Neural crest cell (in vitro differentiated cells): ENCODE measurements around the gene SH3YL1. TPM values are rescaled to one million over a fixed set of nuclear protein-coding genes. Genes with fewer than 3 reads are reported as not detected.

Source experiments
- DNase-seq: peaks from one replicate; pipeline ENCODE4 v3.0.0; 2021; ENCODE audit warnings: low read depth, mixed read lengths, low spot score
- H3K27ac Mint-ChIP-seq: one replicate; pipeline ENCODE4 v1.8.0; 2021; ENCODE audit warnings: mild to moderate bottlenecking, mixed read lengths; ENCODE audit not compliant: unreplicated experiment
- H3K27me3 Mint-ChIP-seq: 2 replicates; pipeline ENCODE4 v1.8.0; 2021; ENCODE audit warnings: low read depth, mild to moderate bottlenecking, mixed read lengths
- H3K36me3 Mint-ChIP-seq: 2 replicates; pipeline ENCODE4 v1.8.0; 2021; ENCODE audit warnings: low read depth, mild to moderate bottlenecking, mixed read lengths
- H3K4me1 Mint-ChIP-seq: 2 replicates; pipeline ENCODE4 v1.8.0; 2021; ENCODE audit warnings: mixed read lengths
- H3K4me3 Mint-ChIP-seq: one replicate; pipeline ENCODE4 v1.8.0; 2021; ENCODE audit warnings: mild to moderate bottlenecking, mixed read lengths
- H3K9me3 Mint-ChIP-seq: 2 replicates; pipeline ENCODE4 v1.8.0; 2021; ENCODE audit warnings: mixed read lengths
- CTCF ChIP-seq: fragments of 200-600 bp; sonication (generic); conservative IDR thresholded peaks from 2 replicates; pipeline ENCODE4 v1.5.0; 2021; ENCODE audit warnings: antibody characterized with exemption, mild to moderate bottlenecking
- long read RNA-seq: library from polyadenylated mRNA; unstranded; transcript quantifications from one replicate; pipeline ENCODE4 v2.0.0, GENCODE V29; 2020
- total RNA-seq: library from RNA; stranded (reverse); gene quantifications from 2 replicates; pipeline ENCODE4 v1.2.1, GENCODE V29; 2021

The SH3YL1 gene
- total RNA-seq = 30.8 and 31.8 TPM in 2 replicates
- long read RNA-seq, partial matches to known transcripts = 1 of 45 reads
- long read RNA-seq, other reads (novel, unspliced or antisense) = 43 of 45 reads

- Mint-ChIP-seq H3K36me3 (peaks cover 30% of the 10 kb centered on the region), H3K9me3 (peaks cover 2% of the 10 kb centered on the region), H3K27ac (peak within 1 kb of the TSS; percentile 98), H3K4me3 (peak within 1 kb of the TSS; percentile 97), H3K27me3 (peaks cover 8% of the 10 kb centered on the region), H3K4me1 (peaks cover 35% of the 10 kb centered on the region)
- DNase-seq = no peak
- no peak for TF ChIP-seq CTCF
Observed at GRCh38 chr2:263774-264492, at the start of gene SH3YL1. TSS of gene SH3YL1 (minus strand) at chr2:264032. CDS start at chr2:263984, 48 bp downstream.

- no peak overlapping the region for H3K27ac Mint-ChIP-seq
- no peaks in the 10 kb centered on the region for H3K36me3 Mint-ChIP-seq
Observed at GRCh38 chr2:310994-311393, 47.2 kb upstream of the SH3YL1 start.

GRCh38 chr2:309954-310510, 46.2 kb upstream of the SH3YL1 start:
- no peak for DNase-seq
- H3K4me1 Mint-ChIP-seq = peaks cover 53% of the 10 kb centered on the region
- H3K4me3 Mint-ChIP-seq = peak overlapping the region; percentile 11
- H3K36me3 Mint-ChIP-seq = no peaks in the 10 kb centered on the region
- H3K9me3 Mint-ChIP-seq = no peaks in the 10 kb centered on the region
- no peaks in the 10 kb centered on the region for H3K27me3 Mint-ChIP-seq
- no peak for TF ChIP-seq CTCF
- peak overlapping the region; percentile 13 for H3K27ac Mint-ChIP-seq

More at GRCh38 chr2:310994-311393, 47.2 kb upstream of the SH3YL1 start:
- no peak for TF ChIP-seq CTCF
- no peak overlapping the region for H3K4me3 Mint-ChIP-seq
- DNase-seq = no peak
- no peaks in the 10 kb centered on the region for H3K27me3 Mint-ChIP-seq
- H3K9me3 Mint-ChIP-seq = no peaks in the 10 kb centered on the region
- peaks cover 62% of the 10 kb centered on the region for H3K4me1 Mint-ChIP-seq

- DNase-seq = no peak
- H3K27me3 Mint-ChIP-seq = no peaks in the 10 kb centered on the region
- no peaks in the 10 kb centered on the region for H3K9me3 Mint-ChIP-seq
- no peak for TF ChIP-seq CTCF
- H3K36me3 Mint-ChIP-seq = no peaks in the 10 kb centered on the region
- H3K4me1 Mint-ChIP-seq = peaks cover 48% of the 10 kb centered on the region
- peak overlapping the region; percentile 21 for H3K27ac Mint-ChIP-seq
- H3K4me3 Mint-ChIP-seq = no peak overlapping the region
Observed at GRCh38 chr2:309148-309953, 45.5 kb upstream of the SH3YL1 start.

- Mint-ChIP-seq H3K36me3 (peaks cover 9% of the 10 kb centered on the region), H3K27me3 (no peaks in the 10 kb centered on the region), H3K27ac (no peak overlapping the region), H3K4me1 (peaks cover 15% of the 10 kb centered on the region), H3K4me3 (no peak overlapping the region), H3K9me3 (peaks cover 12% of the 10 kb centered on the region)
- DNase-seq = no peak
- no peak for TF ChIP-seq CTCF
Observed at GRCh38 chr2:305366-305765, 41.5 kb upstream of the SH3YL1 start.
